GM18861 (cell line): Measurements from ENCODE around the gene CD83.

Experiments
- ATAC-seq: cut with Tn5 transposase; IDR thresholded peaks from one replicate; pipeline ENCODE4 v1.9.1; 2021; ENCODE audit not compliant: unreplicated experiment

The CD83 gene

GRCh38 chr6:14123386-14124111 is 6.0 kb downstream of the CD83 start:
- no peak for ATAC-seq

- ATAC-seq: no peak
These were observed 7.8 kb downstream of the CD83 start for GRCh38 chr6:14125346-14125745.

- ATAC-seq: no peak
These were observed 8.6 kb downstream of the CD83 start for GRCh38 chr6:14126191-14126590.

- ATAC-seq: no peak
These were observed 10.0 kb downstream of the CD83 start for GRCh38 chr6:14127611-14128010.

GRCh38 chr6:14128012-14128411 is 10.4 kb downstream of the CD83 start:
- no peak for ATAC-seq

GRCh38 chr6:14128746-14129145 is 11.2 kb downstream of the CD83 start:
- no peak for ATAC-seq

GRCh38 chr6:14129575-14129974 is 12.0 kb downstream of the CD83 start:
- ATAC-seq: peak; percentile 52

GRCh38 chr6:14130435-14131075 is 13.0 kb downstream of the CD83 start:
- no peak for ATAC-seq

GRCh38 chr6:14131579-14131978 is 14.0 kb downstream of the CD83 start:
- ATAC-seq: no peak

GRCh38 chr6:14132244-14132920 is 14.8 kb downstream of the CD83 start:
- no peak for ATAC-seq

GRCh38 chr6:14132921-14133275 is 15.3 kb downstream of the CD83 start:
- no peak for ATAC-seq

- ATAC-seq: no peak
These were observed 16.8 kb downstream of the CD83 start for GRCh38 chr6:14134211-14134910.

GRCh38 chr6:14135893-14136539 is 18.4 kb downstream of the CD83 start:
- no peak for ATAC-seq

GRCh38 chr6:14138701-14139215 is 21.2 kb downstream of the CD83 start:
- ATAC-seq: no peak

- no peak for ATAC-seq
These were observed 23.9 kb downstream of the CD83 start for GRCh38 chr6:14141351-14142062.

GRCh38 chr6:14142063-14142450 is 24.5 kb downstream of the CD83 start:
- ATAC-seq: no peak

- no peak for ATAC-seq
These were observed 25.1 kb downstream of the CD83 start for GRCh38 chr6:14142511-14143223.

- no peak for ATAC-seq
These were observed 25.7 kb downstream of the CD83 start for GRCh38 chr6:14143305-14143704.

GRCh38 chr6:14144678-14145113 is 27.1 kb downstream of the CD83 start:
- ATAC-seq: peak; percentile 75
